SH-SY5Y (cell line): Measurements from ENCODE around the gene HOOK2.

ENCODE experiments used
- GATA2 ChIP-seq: IDR thresholded peaks from 2 replicates; pipeline ENCODE4 v1.6.1; 2011; ENCODE audit warnings: mild to moderate bottlenecking, low read depth, low read length
- GATA3 ChIP-seq: IDR thresholded peaks from 2 replicates; pipeline ENCODE4 v1.6.1; 2011; ENCODE audit warnings: low read depth, mild to moderate bottlenecking, low read length, moderate library complexity

DNA sequence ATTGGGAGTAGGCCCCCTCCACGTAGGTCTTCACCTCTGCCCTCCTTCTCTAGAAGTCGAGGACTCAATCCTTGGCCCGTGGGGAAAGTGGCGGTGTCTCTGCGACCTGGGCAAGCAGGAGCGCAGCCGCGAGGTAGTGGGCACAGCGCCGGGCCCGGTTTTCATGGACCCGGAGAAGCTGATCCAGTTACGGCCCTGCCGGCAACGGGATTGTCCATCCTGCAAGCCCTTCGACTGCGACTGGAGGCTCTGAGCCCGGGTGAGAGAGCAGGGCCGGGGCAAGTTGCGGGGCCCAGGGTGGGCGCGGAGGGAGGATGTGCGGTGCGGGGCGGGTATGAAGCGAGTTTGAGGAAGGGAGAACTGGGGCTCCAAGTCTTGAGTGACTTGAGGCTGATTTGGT lies 28.7 kb upstream of the HOOK2 start:
- TF ChIP-seq GATA2 (no peak), GATA3 (no peak)
